Neural crest cell (in vitro differentiated cells): ENCODE results near the gene HIKESHI. TPM values are rescaled to one million over a fixed set of nuclear protein-coding genes. Genes with fewer than 3 reads are reported as not detected.
A peak's percentile ranks its signal among the peaks of the same experiment; 100 is the strongest.
"Not testable (repeated sequence)": the region's sequence is repeated elsewhere in the genome, so short reads cannot be mapped to it uniquely, and the experiment has no call there.

Source experiments
- DNase-seq: peaks from one replicate; pipeline ENCODE4 v3.0.0; 2021; ENCODE audit warnings: low read depth, mixed read lengths, low spot score
- H3K27ac Mint-ChIP-seq: one replicate; pipeline ENCODE4 v1.8.0; 2021; ENCODE audit warnings: mild to moderate bottlenecking, mixed read lengths; ENCODE audit not compliant: unreplicated experiment
- H3K27me3 Mint-ChIP-seq: 2 replicates; pipeline ENCODE4 v1.8.0; 2021; ENCODE audit warnings: low read depth, mild to moderate bottlenecking, mixed read lengths
- H3K36me3 Mint-ChIP-seq: 2 replicates; pipeline ENCODE4 v1.8.0; 2021; ENCODE audit warnings: low read depth, mild to moderate bottlenecking, mixed read lengths
- H3K4me1 Mint-ChIP-seq: 2 replicates; pipeline ENCODE4 v1.8.0; 2021; ENCODE audit warnings: mixed read lengths
- H3K4me3 Mint-ChIP-seq: one replicate; pipeline ENCODE4 v1.8.0; 2021; ENCODE audit warnings: mild to moderate bottlenecking, mixed read lengths
- H3K9me3 Mint-ChIP-seq: 2 replicates; pipeline ENCODE4 v1.8.0; 2021; ENCODE audit warnings: mixed read lengths
- total RNA-seq: library from RNA; stranded (reverse); gene quantifications from 2 replicates; pipeline ENCODE4 v1.2.1, GENCODE V29; 2021
- TF ChIP-seq, protein P1 (sequence below): fragments of 200-600 bp; sonication (generic); conservative IDR thresholded peaks from 2 replicates; pipeline ENCODE4 v1.5.0; 2021; ENCODE audit warnings: antibody characterized with exemption, mild to moderate bottlenecking

HIKESHI gene
- total RNA-seq, 1 donor from 2014 or later = 56.7 TPM

DNA sequence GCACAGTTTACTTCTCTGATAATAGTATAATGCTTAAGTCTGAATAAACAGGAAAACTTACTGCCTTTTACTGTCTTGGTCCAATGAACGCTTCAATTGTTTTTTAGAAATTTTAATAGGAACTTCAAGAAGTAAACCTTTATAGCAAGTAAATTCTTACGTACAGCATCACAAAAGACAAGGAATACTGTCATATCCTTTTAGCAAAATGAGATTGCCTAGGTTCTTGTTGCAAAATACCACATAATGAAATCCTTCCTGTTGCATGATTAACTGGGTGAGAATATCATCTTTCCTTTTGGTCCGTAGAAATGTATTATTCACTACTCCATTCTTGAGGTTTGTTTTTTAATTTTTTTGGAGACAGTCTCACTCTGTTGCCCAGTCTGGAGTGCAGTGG, 22.3 kb upstream of the HIKESHI start:
- Mint-ChIP-seq H3K4me3 (no peak overlapping the region), H3K27me3 (no peaks in the 10 kb centered on the region), H3K9me3 (no peaks in the 10 kb centered on the region), H3K4me1 (no peaks in the 10 kb centered on the region), H3K36me3 (peaks cover 9% of the 10 kb centered on the region), H3K27ac (no peak overlapping the region)
- TF ChIP-seq, protein P1, sequence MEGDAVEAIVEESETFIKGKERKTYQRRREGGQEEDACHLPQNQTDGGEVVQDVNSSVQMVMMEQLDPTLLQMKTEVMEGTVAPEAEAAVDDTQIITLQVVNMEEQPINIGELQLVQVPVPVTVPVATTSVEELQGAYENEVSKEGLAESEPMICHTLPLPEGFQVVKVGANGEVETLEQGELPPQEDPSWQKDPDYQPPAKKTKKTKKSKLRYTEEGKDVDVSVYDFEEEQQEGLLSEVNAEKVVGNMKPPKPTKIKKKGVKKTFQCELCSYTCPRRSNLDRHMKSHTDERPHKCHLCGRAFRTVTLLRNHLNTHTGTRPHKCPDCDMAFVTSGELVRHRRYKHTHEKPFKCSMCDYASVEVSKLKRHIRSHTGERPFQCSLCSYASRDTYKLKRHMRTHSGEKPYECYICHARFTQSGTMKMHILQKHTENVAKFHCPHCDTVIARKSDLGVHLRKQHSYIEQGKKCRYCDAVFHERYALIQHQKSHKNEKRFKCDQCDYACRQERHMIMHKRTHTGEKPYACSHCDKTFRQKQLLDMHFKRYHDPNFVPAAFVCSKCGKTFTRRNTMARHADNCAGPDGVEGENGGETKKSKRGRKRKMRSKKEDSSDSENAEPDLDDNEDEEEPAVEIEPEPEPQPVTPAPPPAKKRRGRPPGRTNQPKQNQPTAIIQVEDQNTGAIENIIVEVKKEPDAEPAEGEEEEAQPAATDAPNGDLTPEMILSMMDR = no peak
- no peak for DNase-seq

DNA sequence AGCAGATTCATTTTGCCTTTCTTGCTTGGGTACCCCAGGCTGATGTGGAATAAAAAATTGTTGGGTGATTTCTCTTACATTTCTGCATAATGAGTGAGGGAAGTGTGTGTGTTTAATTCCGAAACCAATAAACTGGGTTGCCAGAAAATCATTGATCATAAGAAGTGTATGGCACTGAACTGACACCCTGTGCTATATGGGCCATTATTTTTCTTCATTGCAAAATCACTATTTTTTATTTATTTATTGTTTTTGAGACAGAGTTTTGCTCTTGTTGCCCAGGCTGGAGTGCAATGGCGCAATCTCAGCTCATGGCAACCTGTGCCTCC, 14.6 kb upstream of the HIKESHI start:
- DNase-seq = no peak
- Mint-ChIP-seq H3K27ac (peak overlapping the region; percentile 78), H3K36me3 (peaks cover 2% of the 10 kb centered on the region), H3K27me3 (no peaks in the 10 kb centered on the region), H3K4me1 (no peaks in the 10 kb centered on the region), H3K9me3 (no peaks in the 10 kb centered on the region), H3K4me3 (no peak overlapping the region)
- TF ChIP-seq, protein P1 = no peak

DNA sequence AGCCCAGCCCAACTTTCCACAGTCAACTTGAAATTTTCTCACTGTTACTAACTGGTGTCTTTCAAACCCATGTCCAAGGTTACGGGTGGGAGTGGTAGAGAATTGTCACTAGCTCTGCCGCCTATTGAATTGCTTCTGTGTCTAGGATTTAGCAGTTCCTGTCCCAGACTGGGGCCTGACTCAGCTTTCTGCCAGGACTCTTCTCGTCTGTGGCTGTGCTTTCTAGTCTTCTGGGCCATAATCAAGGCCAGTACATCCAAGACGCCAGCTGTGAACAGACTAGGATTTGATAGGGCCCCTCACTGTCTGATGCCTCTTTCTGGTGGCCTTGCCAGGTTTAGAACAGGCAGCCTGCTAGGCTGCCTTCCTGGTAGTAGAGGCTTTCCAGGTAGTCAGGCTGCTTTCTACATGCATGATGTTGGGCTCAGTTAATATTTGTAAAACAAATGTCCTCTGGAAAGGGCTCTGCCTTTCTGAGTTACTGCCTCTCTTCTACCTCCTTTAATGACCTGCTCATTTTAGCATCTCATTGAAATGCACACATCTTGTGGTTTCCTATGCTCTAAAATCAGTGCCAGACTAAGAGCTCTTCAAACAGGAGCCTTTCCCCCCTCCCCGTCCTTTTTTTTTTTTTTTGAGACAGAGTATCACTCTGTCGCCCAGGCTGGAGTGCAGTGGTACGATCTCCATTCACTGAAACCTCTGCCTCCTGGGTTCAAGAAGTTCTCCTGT, 13.1 kb upstream of the HIKESHI start:
- no peaks in the 10 kb centered on the region for H3K27me3 Mint-ChIP-seq
- no peak overlapping the region for H3K4me3 Mint-ChIP-seq
- no peak overlapping the region for H3K27ac Mint-ChIP-seq
- DNase-seq = no peak
- no peaks in the 10 kb centered on the region for H3K4me1 Mint-ChIP-seq
- peaks cover 2% of the 10 kb centered on the region for H3K36me3 Mint-ChIP-seq
- H3K9me3 Mint-ChIP-seq = no peaks in the 10 kb centered on the region
- TF ChIP-seq, protein P1 = no peak

DNA sequence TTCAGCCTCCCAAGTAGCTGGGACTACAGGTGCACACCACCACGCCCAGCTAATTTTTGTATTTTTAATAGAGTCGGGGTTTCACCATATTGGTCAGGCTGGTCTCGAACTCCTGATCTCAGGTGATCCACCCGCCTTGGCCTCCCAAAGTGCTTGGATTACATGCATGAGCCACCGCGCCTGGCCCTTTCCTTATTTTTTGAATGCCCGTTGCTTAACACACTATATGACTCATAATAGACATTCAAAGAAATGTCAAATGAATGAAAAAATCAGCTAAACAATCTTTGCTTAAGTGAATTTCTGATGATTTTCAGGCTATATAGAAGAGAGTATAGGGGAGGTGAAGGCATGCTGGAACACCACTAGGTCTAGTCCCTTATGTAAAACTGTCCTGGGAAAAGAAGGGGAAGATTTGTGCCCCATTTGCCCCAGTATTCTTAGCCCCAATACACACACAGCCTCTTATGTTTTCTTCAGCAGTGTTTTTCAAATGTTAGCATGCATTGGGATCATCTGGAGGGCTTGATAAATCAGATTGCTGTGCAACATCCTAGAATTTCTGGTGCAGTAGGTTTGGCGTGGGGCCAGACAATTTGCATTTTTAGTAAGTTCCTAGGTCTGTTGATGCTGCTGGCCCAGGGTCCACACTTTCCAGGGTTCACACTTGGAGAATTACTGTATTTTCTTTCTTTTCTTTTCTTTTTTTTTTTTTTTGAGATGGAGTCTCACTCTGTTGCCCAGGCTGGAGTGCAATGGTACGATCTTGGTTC, 12.3 kb upstream of the HIKESHI start:
- not testable (repeated sequence) for H3K27me3 Mint-ChIP-seq, H3K27ac Mint-ChIP-seq, H3K4me1 Mint-ChIP-seq, H3K4me3 Mint-ChIP-seq, H3K9me3 Mint-ChIP-seq, H3K36me3 Mint-ChIP-seq, DNase-seq

DNA sequence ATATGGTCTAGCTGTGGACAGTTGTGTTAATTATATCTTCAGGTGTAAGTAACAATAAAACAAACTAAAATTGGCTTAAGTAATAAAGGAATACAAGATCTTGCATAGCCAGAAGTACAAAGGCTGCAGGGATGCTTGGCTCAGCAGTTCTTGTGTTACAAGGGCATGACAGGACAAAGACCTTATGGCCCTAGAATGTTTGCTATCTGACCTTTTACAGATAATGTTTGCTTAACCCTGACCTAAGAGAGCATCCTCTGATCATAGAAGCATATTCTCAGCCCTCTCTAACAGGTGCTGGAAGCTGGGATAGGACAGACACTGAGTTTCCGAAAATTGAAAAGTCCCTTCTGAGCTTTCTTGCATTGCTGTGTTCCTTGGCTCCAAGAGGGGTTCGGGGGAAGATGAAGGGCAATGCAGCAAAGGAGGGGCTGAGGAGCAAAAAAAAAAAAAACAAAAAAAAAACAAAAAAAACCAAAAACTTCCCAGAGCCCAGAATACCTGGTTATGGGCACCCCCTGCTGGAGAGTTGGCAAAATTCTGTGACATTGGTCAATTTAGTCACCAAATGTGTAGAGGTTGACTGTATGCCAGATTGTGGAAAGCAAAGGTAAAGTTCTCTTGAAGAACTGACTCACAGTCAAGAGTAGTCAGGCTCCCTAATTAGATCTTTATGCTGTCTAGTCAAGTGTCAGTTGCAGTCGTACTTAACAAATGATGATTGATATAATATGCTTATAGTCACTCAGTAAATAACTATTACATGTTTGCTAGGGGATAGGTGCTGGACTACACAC, 10.4 kb upstream of the HIKESHI start:
- TF ChIP-seq, protein P1 = peak; percentile 84
- Mint-ChIP-seq H3K27ac (no peak overlapping the region), H3K36me3 (no peaks in the 10 kb centered on the region), H3K4me1 (no peaks in the 10 kb centered on the region), H3K4me3 (no peak overlapping the region), H3K9me3 (no peaks in the 10 kb centered on the region), H3K27me3 (no peaks in the 10 kb centered on the region)
- peak; percentile 50 for DNase-seq
